ENCODE results near the gene IMMP2L.

DNA sequence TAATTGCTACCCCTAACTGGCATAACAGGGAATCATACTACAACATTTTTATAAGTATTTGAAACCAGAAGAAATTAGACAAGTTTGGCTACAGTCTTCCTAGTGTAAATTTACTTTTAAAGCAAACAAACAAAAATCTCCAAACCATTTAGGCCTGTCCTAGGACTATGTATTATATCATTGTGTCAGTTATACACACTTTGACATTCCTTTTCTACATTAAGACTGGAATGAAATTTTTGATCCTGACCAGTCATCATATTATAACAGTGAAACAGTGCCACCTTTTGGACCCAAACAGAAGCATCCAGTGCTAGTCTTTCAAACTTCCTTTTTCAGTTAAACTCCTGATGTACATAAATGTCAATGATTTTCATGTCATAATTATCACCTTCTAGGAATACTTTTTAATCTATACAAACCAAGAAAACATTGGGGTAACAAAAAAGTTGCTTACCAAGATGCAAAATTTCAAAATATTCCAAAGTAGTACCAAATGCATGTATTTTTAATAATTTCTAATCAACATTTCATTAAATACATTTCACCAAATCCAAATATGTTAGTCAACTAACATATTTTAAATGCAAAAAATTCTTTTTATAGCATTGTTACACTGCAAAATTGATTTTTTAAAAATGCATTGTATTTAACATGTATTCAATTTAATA lies 75.7 kb downstream of the IMMP2L start:
- no peak for TF ChIP-seq NFRKB (IDR thresholded peaks at IDR 0.05)
- no peak for TF ChIP-seq SP1 (IDR thresholded peaks at IDR 0.05)
- TF ChIP-seq ARNT (IDR thresholded peaks at IDR 0.05): no peak
- TF ChIP-seq HDGF (IDR thresholded peaks at IDR 0.05; ENCODE audit: borderline replicate concordance): no peak
- no peak for TF ChIP-seq FOXA1 (IDR thresholded peaks at IDR 0.05)
- no peak for TF ChIP-seq ELF4 (IDR thresholded peaks at IDR 0.05)
- no peak for TF ChIP-seq ZNF384 (IDR thresholded peaks at IDR 0.05)
- TF ChIP-seq SUZ12 (IDR thresholded peaks at IDR 0.05): no peak
- TF ChIP-seq TARDBP (IDR thresholded peaks at IDR 0.05): no peak
- TF ChIP-seq FOXK2 (IDR thresholded peaks at IDR 0.05): no peak
- no peak for TF ChIP-seq BHLHE40 (IDR thresholded peaks at IDR 0.05; ENCODE audit: borderline replicate concordance)
- TF ChIP-seq CTBP1 (IDR thresholded peaks at IDR 0.05; ENCODE audit: borderline replicate concordance): no peak
- TF ChIP-seq FOXM1 (IDR thresholded peaks at IDR 0.05; ENCODE audit: borderline replicate concordance): no peak
- TF ChIP-seq L3MBTL2 (conservative IDR thresholded peaks at IDR 0.05): no peak
